Dendritic cell treated with granulocyte-macrophage colony-stimulating factor and Interleukin-4, amounts not matched to agents 40 ng/mL and 50 ng/mL, for 4 days (primary cell): Measurements from ENCODE around the gene VASN.

Source experiments
- H3K27ac Mint-ChIP-seq: one replicate; pipeline ENCODE4 v1.8.0; 2022; ENCODE audit warnings: mild to moderate bottlenecking, mixed read lengths
- H3K27me3 Mint-ChIP-seq: one replicate; pipeline ENCODE4 v1.8.0; 2022; ENCODE audit warnings: mild to moderate bottlenecking, mixed read lengths
- H3K36me3 Mint-ChIP-seq: one replicate; pipeline ENCODE4 v1.8.0; 2022; ENCODE audit warnings: low read depth, mixed read lengths
- H3K4me1 Mint-ChIP-seq: one replicate; pipeline ENCODE4 v1.8.0; 2022; ENCODE audit warnings: low read depth, mixed read lengths
- H3K4me3 Mint-ChIP-seq: one replicate; pipeline ENCODE4 v1.8.0; 2022; ENCODE audit warnings: mild to moderate bottlenecking, moderate library complexity, mixed read lengths
- H3K9me3 Mint-ChIP-seq: one replicate; pipeline ENCODE4 v1.8.0; 2022; ENCODE audit warnings: mixed read lengths
- intact Hi-C: fragments of 100-400 bp; cut with micrococcal nuclease; formaldehyde crosslinking; loops from one replicate; pipeline ENCODE4 v1.15.0; 2022

The VASN gene

GRCh38 chr16:4426722-4427372, 55.2 kb downstream of the VASN start:
- Mint-ChIP-seq H3K4me1 (peaks cover 23% of the 10 kb centered on the region), H3K9me3 (no peaks in the 10 kb centered on the region), H3K4me3 (peak overlapping the region; percentile 98), H3K36me3 (peaks cover 52% of the 10 kb centered on the region), H3K27ac (peak overlapping the region; percentile 99), H3K27me3 (no peaks in the 10 kb centered on the region)
- intact Hi-C loops, result no loop called here

GRCh38 chr16:4428500-4428899, 56.9 kb downstream of the VASN start:
- intact Hi-C loops, result no loop called here
- Mint-ChIP-seq H3K9me3 (no peaks in the 10 kb centered on the region), H3K4me3 (no peak overlapping the region), H3K27me3 (no peaks in the 10 kb centered on the region), H3K36me3 (peaks cover 67% of the 10 kb centered on the region), H3K27ac (no peak overlapping the region), H3K4me1 (peaks cover 23% of the 10 kb centered on the region)

- Mint-ChIP-seq H3K4me3 (no peak overlapping the region), H3K4me1 (peaks cover 14% of the 10 kb centered on the region), H3K27ac (no peak overlapping the region), H3K9me3 (no peaks in the 10 kb centered on the region), H3K27me3 (no peaks in the 10 kb centered on the region), H3K36me3 (peaks cover 77% of the 10 kb centered on the region)
- intact Hi-C loops, result no loop called here
These were observed 59.4 kb downstream of the VASN start for GRCh38 chr16:4431023-4431422.
